Fibroblast of villous mesenchyme (primary cell): ENCODE data around the gene OPA3. TPM values are rescaled to one million over a fixed set of nuclear protein-coding genes. Genes with fewer than 3 reads are reported as not detected.
A peak's percentile ranks its signal among the peaks of the same experiment; 100 is the strongest.

Experiments
- DNase-seq: peaks from one replicate; pipeline ENCODE4 v3.0.0-alpha.2; 2010; ENCODE audit warnings: low read depth
- H3K4me3 ChIP-seq: 2 replicates; pipeline ENCODE4 v1.5.1; 2011; ENCODE audit warnings: low read depth, mild to moderate bottlenecking, low read length
- CTCF ChIP-seq: IDR thresholded peaks from 2 replicates; pipeline ENCODE4 v1.5.1; 2012; ENCODE audit warnings: low read depth, mild to moderate bottlenecking, low read length; ENCODE audit not compliant: insufficient read depth
- total RNA-seq: library from RNA; depleted of rRNA; stranded (reverse); fragments of >200 nt; gene quantifications from 2 replicates; pipeline ENCODE4 v1.2.3, GENCODE V29; 2012

OPA3 gene
- total RNA-seq, 1 donor, result 8.2 TPM

- no peak overlapping the region for H3K4me3 ChIP-seq
- no peak for DNase-seq
- no peak for TF ChIP-seq CTCF
Measured at GRCh38 chr19:45554481-45554880, 30.1 kb downstream of the OPA3 start.

GRCh38 chr19:45553464-45553863 is 31.1 kb downstream of the OPA3 start:
- H3K4me3 ChIP-seq, result no peak overlapping the region
- no peak for DNase-seq
- no peak for TF ChIP-seq CTCF

GRCh38 chr19:45547965-45548609 is 36.5 kb downstream of the OPA3 start:
- no peak for TF ChIP-seq CTCF
- DNase-seq, result peak; percentile 58
- no peak overlapping the region for H3K4me3 ChIP-seq

GRCh38 chr19:45547211-45547770 is 37.3 kb downstream of the OPA3 start:
- H3K4me3 ChIP-seq, result no peak overlapping the region
- no peak for TF ChIP-seq CTCF
- DNase-seq, result no peak

- no peak overlapping the region for H3K4me3 ChIP-seq
- no peak for TF ChIP-seq CTCF
- no peak for DNase-seq
Measured at GRCh38 chr19:45542234-45542668, 42.4 kb downstream of the OPA3 start.

- H3K4me3 ChIP-seq, result no peak overlapping the region
- DNase-seq, result no peak
- TF ChIP-seq CTCF, result no peak
Measured at GRCh38 chr19:45539459-45539858, 45.1 kb downstream of the OPA3 start.

GRCh38 chr19:45531349-45531748 is 53.3 kb downstream of the OPA3 start:
- TF ChIP-seq CTCF, result no peak
- no peak overlapping the region for H3K4me3 ChIP-seq
- no peak for DNase-seq
